Vagina (tissue), 2 donors: ENCODE data around the gene MBD4.

Experiments
- CTCF ChIP-seq, 3 experiments: fragments of 450-650 bp in 2 of 3; fragments of 200-600 bp in 1 of 3; sonication (generic) in 1 of 3; IDR thresholded peaks; one replicate each; pipeline ENCODE4 v1.5.1; 2017 to 2019; ENCODE audit warnings: antibody characterized with exemption in 3 of 3, mild to moderate bottlenecking in 2 of 3, moderate library complexity in 2 of 3
- POLR2AphosphoS5 ChIP-seq, 2 donors: sonication (generic); formaldehyde crosslinking; IDR thresholded peaks; one replicate each; pipeline ENCODE4 v1.9.0; 2017; ENCODE audit warnings: antibody characterized with exemption in 2 of 2, mild to moderate bottlenecking in 2 of 2, low read depth in 1 of 2; ENCODE audit not compliant: insufficient read depth in 1 of 2

GRCh38 chr3:129387487-129387886 is 52.3 kb downstream of the MBD4 start:
- no peak for TF ChIP-seq CTCF (IDR thresholded peaks at IDR 0.05)
- no peak for TF ChIP-seq POLR2AphosphoS5 (IDR thresholded peaks at IDR 0.05; ENCODE audit: insufficient read depth in 1 of 2, low read depth in 1 of 2)
